HG02588 (cell line): ENCODE data around the gene GATB.

Experiments used
- ATAC-seq: cut with Tn5 transposase; IDR thresholded peaks from one replicate; pipeline ENCODE4 v1.9.1; 2021; ENCODE audit warnings: mild to moderate bottlenecking, moderate library complexity; ENCODE audit not compliant: unreplicated experiment

The GATB gene

DNA sequence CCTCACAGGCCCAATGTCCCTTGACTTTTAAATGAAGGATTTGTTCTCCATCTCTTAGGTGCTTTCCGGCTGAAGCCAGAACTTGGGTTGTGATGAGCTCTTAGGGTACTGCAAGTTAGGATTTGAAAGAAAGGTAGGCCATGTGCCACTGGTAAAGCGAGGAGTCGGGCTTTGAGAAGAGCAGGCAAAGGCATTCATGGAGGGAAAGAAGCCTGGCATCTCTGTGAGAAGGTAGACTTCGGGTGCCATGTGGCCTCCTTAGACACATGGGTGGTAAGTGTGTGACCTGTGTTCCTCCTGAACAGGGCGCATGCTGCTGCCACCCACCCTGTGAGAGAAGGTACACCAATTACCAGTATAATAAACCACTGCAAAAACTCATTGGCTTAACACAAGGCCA lies 102.9 kb downstream of the GATB start:
- no peak for ATAC-seq

DNA sequence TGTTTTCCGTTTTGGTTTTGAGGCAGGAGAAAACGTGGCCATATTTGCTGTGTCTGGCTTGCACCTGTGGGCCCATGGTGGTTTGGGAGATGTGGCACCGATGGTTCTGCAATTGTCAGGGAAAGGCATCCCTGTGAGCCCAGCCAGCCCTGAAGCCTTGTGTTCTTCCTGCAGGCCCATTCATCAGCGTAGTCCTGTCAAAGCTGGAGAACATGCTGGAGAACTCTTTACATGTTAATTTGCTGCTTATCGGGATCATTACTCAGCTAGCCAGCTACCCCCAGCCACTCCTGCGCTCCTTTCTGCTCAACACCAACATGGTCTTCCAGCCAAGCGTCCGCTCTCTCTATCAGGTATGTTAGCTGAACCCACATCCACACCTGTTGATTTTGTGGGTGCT lies 104.7 kb downstream of the GATB start:
- ATAC-seq, result no peak

DNA sequence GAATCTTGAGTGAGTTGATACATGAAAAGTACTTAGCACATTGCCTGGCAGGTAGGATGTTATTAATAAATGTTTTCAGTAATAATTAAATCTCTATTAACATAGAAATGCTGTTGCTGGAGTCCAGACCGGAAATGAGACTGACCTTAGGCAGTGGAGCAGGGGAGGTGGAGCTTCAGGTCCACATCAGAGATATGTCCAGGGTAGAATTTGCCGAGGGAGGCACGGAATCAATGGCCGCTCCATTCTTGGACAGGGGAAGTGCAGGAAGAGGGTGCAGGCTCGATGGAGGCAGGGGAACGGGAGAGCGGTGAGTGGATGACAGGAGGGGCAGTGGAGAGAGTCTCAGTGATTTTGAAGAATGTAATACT lies 107.3 kb downstream of the GATB start:
- no peak for ATAC-seq

DNA sequence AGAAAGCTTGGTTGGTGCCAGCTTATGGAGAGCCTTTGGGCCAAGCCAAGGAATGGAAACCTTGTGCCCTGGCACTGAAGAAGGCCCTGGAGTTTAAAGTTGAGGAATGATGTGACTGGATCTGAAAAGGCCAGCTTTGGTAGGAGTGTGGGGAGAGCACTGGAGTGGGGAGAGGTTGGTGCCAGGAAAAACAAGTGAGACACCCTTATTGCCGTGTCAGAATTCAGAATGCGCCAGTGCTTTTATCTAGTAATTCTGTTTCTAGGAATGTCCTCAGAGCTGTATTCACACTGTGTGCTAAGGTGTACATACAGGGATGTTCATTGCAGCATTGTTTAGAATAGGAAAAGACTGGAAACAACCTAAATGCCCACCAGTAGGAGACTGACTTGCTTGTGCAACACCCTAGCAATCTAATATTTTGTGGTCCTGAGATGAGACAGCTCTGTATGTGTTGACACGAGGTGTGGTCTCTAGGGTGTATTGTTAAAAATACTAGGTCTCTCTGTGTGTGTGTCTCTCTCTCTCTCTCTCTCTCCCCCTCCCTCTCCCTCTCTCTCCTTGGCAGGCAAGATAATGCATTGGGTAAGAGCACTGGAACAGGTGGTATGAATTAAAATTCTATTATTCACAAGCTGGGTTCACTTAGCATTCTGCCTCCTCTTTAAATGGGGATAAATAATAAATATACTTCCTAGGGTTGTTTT lies 107.8 kb downstream of the GATB start:
- no peak for ATAC-seq

DNA sequence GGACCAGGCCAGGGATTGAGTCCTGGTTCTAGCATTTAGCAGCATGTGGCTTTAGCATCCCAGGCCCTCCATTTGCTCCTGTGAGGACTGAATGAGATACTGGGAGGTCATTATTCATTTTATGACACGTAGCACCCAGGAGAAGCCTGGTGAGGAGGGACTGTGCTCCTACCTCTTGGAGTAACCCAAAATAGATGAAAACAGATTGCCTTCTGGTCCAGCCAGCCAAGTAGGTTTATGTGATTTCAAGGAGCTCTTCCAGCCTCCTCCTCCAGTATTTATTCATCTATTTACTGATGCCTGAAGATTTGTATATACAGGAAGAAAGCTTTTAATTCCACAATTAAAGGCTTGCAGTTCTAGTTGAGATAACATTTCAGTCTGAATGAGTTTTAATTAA lies 109.3 kb downstream of the GATB start:
- no peak for ATAC-seq

DNA sequence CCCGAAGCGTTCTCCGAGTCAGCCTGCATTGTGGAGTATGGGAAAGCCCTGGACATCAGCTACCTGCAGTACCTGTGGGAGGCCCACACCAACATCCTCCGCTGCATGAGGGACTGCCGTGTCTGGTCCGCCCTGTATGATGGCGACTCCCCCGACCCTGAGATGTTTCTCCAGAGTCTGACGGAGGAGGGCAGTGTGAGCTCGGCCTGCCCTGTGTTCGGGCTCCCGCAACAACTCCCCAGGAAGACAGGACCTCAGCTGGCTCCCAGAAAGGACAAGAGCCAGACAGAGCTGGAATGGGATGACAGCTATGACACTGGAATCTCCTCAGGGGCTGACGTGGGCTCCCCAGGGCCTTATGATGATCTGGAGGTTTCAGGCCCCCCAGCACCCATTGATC lies 111.3 kb downstream of the GATB start:
- no peak for ATAC-seq

DNA sequence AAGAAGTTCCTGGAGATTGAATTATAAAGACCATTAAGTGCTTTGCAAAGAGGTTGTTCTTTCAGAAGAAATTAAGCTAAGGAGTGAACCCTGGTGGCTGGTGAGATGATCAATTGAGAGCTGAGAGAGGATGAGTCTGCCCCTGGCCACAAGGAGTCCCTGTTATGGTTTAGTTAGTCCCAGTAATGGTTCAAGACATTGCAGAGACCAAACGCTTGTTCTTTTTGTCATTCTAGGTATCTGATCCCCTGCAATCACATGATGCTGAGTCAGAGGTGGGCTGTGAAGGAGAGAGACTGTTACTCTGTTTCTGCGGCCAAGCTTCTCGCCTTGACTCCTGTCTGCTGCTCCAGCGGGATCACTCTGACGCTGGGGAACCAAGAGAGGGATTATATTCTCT lies 114.5 kb downstream of the GATB start:
- no peak for ATAC-seq

DNA sequence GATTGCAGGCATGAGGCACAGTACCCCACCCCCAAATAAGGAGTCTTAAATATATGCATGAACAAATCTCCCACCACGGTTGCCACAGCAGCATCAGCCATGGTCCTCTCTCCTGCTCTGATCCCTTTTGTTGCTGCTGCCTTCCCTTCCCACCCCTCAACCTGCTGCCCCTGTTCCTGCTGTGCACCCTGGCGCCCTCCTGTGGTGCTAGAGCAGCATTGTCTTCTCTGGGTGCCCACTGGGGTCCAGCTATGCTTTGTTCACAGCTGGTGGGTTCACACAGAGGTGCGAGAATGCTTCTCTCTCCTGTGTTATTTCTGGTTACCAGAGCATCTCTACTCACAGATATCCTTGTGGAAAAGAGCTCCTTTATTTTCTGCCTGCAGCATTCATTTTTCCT lies 116.2 kb downstream of the GATB start:
- no peak for ATAC-seq

DNA sequence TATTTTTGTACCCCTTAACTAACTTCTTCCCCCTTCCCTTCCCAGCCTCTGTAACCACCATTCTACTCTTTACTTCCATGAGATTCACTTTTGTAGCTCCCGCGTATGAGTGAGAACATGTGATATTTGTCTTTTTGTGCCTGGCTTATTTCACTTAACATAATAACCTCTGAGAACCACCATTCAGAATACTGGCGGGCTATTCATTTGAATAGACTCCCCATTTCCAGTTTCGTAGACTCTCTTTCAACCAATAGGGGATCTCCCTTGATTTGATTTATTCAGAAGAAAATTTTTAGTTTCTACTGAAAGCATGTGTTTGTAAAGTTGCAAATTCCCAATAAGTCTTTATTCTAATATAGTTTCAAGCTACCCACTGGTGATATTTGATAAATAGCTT lies 117.2 kb downstream of the GATB start:
- ATAC-seq, result peak; percentile 46

DNA sequence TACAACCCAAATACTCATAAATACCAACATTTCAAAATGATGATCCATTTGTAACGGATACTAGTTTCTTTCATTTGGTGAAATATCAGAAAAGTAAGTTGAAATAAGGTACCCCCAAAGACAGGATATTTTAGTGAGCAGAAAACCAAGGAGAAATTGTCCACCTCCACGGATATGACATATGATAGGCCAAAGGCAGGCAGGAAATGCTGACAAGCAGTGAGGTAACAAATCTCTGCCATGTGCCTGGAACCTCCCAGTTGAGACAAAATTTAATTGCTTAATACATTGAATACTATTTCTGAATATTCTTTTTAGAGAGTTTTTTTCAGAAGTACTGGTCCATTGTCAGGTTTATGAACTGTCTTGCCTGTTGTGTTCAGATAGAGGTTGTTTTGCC lies 118.8 kb downstream of the GATB start:
- ATAC-seq, result no peak

DNA sequence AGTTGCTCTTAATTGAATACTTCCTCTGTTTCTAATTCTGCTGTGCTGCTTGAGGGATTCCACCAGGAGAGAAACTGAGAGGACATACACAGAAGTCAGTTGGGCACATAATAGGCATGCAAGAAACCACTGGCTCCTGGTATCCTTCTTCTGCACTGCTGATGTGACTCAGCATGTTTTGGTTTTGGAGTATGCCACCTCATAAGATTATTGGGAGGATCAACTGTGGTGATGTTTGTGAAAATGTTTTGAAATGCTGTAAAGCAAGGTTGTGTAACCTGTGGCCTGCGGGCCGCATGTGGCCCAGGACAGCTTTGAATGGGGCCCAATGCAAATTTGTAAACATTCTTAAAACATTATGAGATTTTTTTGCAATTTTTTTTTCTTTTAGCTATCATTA lies 119.6 kb downstream of the GATB start:
- no peak for ATAC-seq

DNA sequence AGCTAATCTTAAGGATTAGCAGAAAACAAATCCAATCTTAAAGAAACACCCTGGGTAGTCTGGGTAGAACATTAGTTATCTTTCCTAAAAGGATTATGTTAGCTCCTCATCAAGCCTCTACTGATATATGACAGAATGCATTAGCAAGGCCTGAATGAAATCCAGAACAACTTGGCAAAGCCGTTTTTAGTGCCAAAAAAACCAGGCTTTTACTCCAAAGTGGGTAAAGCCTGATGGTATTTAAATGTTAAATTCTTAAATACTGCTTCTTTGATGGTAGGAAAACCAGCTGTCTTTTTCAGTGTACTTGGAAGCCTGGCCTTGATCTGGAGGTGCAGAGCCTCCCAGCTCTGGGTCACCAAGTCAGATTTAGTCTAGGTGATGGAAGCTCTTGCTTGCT lies 120.4 kb downstream of the GATB start:
- no peak for ATAC-seq

DNA sequence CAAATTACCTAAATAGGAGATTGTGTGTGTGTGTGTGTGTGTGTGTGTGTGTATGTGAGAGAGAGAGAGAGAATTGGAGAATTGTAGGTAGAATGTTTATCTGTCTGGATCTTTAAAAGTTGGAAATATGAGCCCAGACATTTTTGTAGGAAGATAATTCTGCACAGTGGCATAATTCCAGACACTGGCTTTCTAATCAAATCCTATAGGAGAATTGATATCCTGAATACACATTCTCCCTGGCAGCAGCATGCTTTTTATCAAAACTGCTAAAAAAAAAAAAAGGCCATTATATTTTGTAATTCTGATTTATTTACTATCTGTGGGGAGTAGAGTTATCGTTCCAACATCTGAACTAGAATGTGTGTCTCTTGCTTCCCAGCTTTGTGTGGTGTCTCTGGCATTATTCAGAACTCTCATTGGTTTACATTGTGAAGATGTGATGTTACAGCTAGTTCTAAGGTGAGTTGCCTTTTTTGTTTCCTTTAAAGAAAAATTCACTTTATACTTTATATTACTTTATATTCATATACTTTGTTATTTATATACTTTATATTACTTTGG lies 122.4 kb downstream of the GATB start:
- ATAC-seq, result no peak

DNA sequence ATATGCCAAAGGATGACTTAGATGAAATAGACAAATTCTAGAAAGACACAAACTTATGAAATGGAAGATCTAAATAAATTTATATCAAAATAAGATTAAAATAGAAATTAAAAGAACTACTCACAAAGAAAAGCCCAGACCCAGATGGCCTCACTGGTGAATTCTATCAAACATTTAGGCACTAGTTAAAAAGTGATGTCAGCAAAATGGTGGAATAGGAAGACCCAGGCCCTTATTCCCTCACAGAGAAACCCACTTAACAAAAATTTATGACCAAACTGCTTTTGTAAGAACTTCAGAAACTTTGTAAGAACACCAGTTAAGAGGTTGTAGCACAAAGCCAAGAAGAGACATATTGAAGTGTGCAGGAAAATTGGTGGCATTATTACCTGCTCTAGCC lies 129.5 kb downstream of the GATB start:
- ATAC-seq, result no peak

DNA sequence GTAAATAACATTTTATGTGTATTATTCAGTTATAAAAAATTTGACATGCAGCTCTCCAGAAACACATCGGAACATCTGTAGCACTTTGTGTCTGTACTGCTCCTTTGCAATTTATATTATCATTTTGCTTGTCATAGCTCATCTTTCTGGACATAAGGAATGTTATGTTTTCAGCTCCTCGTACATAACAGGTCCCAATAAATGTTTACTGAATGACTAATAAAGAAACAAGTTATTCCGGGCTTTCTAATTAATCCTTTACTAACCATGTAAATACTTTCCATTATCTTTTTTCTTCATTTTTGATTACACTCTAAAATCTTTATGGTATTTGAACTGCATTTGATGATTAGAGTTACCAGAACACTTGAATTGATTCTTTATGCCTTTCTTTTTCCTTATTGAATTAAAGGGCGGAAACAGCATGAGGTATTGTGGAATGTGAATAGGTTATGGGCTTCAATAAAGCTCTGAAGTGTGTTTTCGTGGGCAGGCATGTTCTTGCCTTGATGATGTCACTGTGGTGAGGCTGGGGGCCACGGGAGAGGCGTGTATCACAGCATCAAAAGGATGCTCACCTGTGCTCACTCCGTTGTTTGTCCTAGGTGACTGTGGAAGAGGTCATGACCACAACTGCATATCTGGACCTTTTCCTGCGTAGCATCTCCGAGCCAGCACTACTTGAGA lies 131.6 kb downstream of the GATB start:
- no peak for ATAC-seq

DNA sequence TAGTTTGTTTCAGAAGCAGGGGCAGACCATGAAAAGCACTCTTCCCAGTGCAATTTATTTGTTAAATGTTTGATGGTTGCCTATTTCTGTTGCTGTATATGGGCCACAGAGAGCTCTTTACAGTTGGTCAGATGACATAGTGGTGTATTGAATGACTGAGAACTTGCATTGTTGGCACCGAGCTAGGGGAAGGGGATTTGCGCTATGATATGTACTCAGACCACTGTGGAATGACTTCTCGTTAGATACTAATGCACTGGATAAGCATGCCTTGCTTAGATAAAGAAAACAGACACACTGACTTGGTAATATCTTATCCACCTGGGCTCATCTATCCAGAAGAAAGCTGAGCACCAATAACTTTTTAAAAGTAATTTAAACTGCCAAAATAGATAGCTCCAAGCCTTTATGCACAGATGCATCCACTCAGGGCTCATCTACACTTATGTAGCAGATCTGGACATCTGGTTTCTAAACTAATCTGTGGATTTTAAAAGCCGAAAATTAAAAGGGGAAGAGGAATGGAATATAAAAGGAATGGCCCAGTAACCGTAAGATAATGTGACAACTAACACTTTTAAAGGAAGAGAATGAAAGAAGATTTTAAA lies 132.7 kb downstream of the GATB start:
- ATAC-seq, result no peak

DNA sequence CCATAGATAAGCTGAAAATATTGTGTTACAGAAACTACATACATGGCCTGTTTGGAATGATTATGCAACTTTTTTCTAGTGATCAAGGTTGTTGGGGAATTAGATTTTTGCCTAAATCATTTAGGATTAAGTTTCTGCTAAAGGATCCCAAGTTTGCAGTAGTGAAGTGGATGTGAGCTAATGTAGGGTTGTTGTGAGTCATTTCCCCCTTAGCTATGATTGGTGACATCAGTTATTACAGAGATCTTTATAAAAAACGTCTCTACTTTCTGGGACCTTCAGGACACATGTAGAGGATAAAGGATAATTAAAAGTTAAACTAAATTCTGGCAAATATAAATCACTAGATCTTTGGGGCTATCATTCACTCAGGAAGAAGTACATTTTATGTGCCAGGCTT lies 133.3 kb downstream of the GATB start:
- ATAC-seq, result no peak

DNA sequence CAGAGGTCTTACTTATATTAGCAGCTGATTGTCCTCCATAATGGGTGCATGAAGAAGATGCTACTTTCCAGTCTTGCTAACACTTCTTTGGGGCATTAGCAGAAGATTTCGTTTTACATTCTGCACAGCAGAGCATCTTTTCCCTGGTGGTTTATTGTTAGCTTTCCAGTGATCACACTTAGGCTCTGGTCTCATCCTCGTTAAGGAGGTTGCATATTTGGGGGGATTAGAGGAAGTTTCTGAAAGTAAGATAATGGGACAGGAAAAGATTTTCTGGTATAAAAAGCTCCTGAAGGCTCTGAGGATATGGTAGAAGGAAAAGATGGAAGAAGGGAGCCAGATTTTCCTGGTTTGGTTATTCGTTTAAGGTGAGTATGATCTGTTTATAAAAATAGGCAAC lies 134.1 kb downstream of the GATB start:
- ATAC-seq, result no peak

DNA sequence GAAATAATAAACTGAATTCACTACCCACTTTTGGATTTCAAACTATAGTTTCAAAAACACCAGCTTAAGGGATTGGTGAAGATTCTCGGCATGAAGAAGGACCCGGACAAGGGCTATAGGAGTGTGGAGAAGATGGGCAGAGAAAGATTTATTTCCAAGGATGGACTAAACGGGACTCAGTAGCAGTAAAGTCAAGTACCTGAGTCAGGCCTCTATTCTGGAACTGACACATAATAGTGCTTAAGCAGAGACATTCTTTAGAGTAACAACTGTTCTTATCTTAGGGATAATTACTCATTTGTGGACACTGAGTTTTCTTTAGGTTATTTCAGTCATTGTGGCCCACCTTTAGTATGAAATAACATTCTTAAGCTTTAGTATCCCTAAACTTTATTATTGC lies 134.6 kb downstream of the GATB start:
- ATAC-seq, result no peak

DNA sequence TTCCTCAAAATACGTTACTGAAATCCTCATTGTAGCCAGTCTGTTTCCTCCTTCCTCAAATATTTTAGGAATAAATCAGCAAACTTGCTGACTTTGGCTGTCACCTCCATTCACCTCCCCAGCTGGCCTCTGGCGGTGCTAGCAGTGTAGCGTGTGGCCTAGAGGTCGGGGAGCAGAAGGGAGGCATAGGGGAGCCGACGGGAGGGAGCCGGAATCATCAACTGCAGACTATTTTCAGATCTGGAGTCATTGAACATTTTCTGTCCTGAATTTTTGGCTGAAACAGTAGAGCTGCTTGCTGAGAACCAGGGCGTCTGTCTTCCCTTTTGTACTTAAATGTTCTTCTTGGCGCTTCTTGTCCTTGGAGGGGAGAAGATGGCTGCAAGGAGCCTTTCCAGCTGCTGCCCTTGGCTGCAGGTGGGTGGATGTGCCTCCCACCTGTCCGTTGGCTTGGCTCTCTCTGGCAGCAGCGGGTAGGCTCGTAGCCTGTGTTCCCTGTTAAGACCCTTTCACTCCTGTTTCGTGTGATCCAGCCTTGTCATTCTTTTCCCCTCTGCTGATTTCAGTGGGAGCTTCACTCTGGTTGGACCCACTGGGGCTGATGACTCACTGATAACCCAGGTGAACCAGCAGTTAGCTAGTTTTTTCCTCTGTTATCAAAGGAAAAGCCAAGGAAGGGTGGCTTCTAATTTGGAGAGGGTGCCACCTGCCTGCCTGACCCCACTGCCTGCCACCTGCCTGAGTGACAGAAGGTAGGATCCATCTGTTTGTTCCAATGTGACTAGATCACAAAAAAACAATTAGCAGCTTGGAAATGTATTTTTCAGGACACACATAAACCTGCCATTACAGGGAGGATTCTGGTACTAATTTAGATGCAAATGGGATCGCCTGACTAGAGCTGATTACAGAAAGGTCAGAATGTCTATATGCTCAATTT lies 135.9 kb downstream of the GATB start:
- no peak for ATAC-seq
